CD4-positive, alpha-beta T cell treated with Interleukin-4 for 4 hours (primary cell): ENCODE measurements around the gene PARVB.

Source experiments
- DNase-seq: peaks from one replicate; pipeline ENCODE4 v3.0.0-alpha.2; 2020

The PARVB gene

GRCh38 chr22:44063462-44064371 is 39.6 kb downstream of the PARVB start:
- DNase-seq, result no peak

GRCh38 chr22:44067033-44067432 is 42.9 kb downstream of the PARVB start:
- no peak for DNase-seq

- no peak for DNase-seq
These were observed 43.8 kb downstream of the PARVB start for GRCh38 chr22:44067901-44068300.

GRCh38 chr22:44068422-44069191 is 44.5 kb downstream of the PARVB start:
- DNase-seq, result peak; percentile 30

- no peak for DNase-seq
These were observed 45.9 kb downstream of the PARVB start for GRCh38 chr22:44070029-44070428.

DNA sequence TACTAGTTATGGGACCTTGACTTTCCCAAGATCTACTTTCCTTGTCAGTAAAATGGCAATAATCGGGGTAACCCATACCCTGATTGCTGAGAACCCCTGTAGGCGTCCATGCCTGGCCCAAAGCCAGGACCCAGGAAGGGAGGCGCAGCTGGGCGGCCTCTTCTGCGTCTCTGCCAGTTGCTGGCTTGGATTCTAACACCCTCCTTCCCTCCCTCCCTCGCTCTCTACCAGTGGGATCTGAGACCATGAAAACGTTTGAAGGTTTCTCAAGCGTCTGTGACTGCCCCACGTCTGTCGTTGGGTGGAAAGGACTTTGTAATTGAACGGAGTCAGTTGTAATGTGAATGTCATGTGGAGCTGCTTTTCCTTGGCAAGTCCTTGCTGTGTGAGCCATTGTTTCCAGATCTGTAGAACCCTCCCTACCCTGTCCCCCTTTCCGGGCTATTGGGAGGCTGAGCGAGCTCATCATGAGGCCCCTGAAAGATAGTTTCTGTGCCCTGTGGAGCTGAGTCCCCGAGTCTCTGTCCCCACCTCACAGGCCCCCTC is 47.8 kb downstream of the PARVB start:
- no peak for DNase-seq

GRCh38 chr22:44074337-44074984 is 50.4 kb downstream of the PARVB start:
- no peak for DNase-seq

DNA sequence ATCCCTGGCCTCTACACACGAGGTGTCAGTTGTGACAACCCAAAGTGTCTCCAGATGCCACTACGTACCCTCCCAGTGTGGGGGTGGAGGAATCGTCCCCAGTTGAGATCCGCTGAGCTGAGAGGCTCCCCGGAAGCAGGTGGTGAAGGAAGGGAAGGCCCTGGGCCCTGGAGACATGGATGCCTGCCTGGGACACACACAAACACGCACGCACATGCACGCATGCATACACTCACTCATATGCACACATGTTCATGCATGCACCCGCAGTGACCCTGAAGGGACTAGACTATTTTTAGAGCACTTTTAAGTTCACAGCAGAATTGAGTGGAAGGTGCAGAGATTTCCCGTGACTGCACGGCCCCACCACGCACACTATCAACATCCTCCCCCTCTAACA is 50.9 kb downstream of the PARVB start:
- DNase-seq, result no peak

- no peak for DNase-seq
These were observed 51.6 kb downstream of the PARVB start for GRCh38 chr22:44075670-44076069.

DNA sequence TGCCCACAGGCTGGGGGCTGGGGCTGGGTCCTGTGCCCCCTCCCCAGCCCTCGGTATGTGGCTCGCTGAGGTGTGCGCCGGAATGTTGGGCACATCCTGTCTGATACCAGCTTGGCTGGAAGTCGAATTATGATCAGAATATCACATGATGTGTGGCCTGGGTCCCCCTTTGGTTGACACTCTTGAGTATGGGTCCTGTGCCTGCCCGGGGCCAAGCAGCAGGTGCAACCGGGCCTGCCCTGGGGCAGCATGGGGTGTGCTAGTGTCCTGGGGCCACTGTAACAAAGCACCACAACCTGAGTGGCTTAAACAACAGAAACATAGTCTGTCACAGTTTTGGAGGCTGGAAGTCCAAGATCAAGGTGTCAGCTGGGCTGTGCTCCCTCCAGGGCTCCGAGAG is 52.7 kb downstream of the PARVB start:
- DNase-seq, result no peak

DNA sequence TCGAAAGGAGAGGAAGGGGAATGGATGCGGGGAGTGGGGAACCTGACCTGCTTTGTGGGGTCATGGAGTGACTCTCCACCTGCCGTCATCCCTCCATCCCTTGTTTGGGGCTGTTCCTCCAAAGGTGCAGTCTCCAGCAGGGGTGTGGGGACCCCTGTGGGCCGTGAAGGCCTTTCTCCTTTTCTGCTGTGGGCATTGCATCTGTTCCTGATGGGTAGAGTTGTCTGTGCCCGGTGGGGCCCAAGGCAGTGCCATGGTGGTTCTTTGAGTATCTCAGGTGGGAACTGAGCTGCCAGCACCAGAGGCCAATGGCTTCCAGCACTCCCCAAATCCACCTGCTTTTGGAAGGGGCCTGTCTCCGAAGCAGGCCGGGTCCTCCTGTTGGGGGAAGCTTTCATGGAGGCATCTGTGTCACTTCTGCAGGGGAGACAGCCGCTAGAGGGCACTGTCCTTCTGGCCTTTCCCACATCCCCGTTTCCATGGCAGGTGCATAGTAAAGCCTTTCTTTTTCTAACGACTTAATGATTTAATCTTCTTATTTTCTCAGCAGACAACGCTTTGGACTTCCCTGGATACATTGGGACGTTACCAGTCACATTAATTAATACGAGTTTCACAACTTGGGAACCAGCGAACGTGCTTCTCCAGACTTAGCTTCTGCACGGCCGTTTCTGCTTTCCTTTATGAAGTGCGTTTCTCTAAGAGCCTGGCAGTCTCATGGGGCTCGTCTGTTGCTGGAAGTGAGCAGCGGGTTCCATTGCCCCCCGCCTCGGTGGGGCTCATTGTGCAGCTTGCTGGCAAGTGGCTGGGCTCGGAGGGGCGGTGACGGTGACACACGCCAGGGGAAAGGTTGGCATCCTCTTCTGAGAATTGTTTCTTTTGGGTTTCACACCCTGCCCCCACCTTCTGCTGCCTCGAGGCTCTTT is 57.1 kb downstream of the PARVB start:
- peak; percentile 55 for DNase-seq

DNA sequence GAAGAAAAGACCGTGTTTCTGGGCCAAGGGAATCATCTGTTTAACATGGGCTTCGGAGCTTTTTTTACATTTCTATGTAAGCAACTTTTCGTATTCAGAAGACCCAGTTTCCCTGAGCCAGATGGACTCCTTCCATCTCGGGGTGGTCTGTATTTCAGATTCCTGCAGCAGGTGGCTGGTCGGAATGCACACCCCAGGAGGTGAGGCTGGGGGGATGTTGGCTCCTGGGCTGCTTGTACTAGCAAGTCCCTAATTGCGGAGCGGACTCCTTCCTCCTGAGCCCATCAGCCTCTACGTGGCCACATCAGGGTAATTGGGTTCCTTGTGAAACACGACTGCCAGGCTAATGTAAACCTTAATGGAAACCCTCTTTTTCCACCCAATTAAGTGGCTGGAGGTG is 58.7 kb downstream of the PARVB start:
- no peak for DNase-seq

GRCh38 chr22:44084044-44084772 is 60.1 kb downstream of the PARVB start:
- DNase-seq, result no peak

GRCh38 chr22:44085743-44086270 is 61.7 kb downstream of the PARVB start:
- DNase-seq, result peak; percentile 27

- no peak for DNase-seq
These were observed 62.4 kb downstream of the PARVB start for GRCh38 chr22:44086271-44087088.

- DNase-seq, result no peak
These were observed 63.0 kb downstream of the PARVB start for GRCh38 chr22:44087089-44087430.

DNA sequence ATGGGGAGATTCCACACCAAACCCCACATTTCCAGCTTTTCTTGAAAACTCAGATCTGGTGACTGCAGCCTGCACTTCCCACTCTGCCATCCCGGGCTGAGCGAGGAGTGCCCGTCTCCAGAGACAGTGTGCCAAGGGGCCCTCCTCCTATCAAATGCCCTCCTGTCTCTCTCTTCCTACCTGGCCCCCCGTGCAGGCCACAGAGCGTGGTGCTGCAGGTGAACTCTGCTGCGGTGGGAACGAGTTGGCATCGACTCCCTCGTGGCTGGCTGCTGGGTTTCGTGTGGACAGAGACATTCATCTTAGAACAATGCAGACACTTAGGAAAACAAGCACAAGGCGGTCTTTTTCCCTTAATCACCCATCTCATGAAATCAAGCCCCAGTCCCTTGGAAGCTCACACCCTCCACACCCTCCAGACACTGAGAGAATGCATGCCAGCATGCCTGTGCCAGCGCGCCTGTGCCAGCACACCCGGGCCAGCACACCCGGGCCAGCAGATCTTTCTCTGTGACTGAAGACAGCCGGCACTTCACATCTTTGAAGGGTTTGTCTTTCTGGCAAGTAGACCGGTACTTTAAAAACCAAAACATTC is 65.0 kb downstream of the PARVB start:
- no peak for DNase-seq

GRCh38 chr22:44089717-44090570 is 65.8 kb downstream of the PARVB start:
- DNase-seq, result no peak

- DNase-seq, result no peak
These were observed 66.4 kb downstream of the PARVB start for GRCh38 chr22:44090571-44090905.
